ENCODE measurements around the gene GRIK1. TPM values are rescaled to one million over a fixed set of nuclear protein-coding genes. Genes with fewer than 3 reads are reported as not detected.

GRIK1 gene
- total RNA-seq, 2 donors from 2014 or later: not detected

- Mint-ChIP-seq H3K27me3 (no peaks in the 10 kb centered on the region), H3K4me3 (no peak overlapping the region), H3K4me1 (ENCODE audit: low read depth in 2 of 2) (peaks cover 0 to 1% of the 10 kb centered on the region in 2 donors), H3K27ac (no peak overlapping the region), H3K36me3 (peaks cover 3% of the 10 kb centered on the region), H3K9me3 (peaks cover 11% of the 10 kb centered on the region)
- ATAC-seq (no peak), DNase-seq (ENCODE audit: low spot score) (no peak)
These were observed 289.2 kb downstream of the GRIK1 start for GRCh38 chr21:29650523-29651022.

GRCh38 chr21:29649406-29649814, 290.4 kb downstream of the GRIK1 start:
- Mint-ChIP-seq H3K27me3 (no peaks in the 10 kb centered on the region), H3K36me3 (no peaks in the 10 kb centered on the region), H3K4me3 (no peak overlapping the region), H3K4me1 (ENCODE audit: low read depth in 2 of 2) (no peaks in the 10 kb centered on the region), H3K9me3 (peaks cover 6% of the 10 kb centered on the region), H3K27ac (no peak overlapping the region)
- no peak for ATAC-seq
- DNase-seq (ENCODE audit: low spot score): no peak

GRCh38 chr21:29648710-29649240, 291.0 kb downstream of the GRIK1 start:
- ATAC-seq: no peak
- peaks cover 6% of the 10 kb centered on the region for H3K9me3 Mint-ChIP-seq
- no peak for DNase-seq (ENCODE audit: low spot score)
- no peak overlapping the region for H3K4me3 Mint-ChIP-seq
- H3K27ac Mint-ChIP-seq: no peak overlapping the region
- H3K4me1 Mint-ChIP-seq (ENCODE audit: low read depth in 2 of 2): no peaks in the 10 kb centered on the region
- H3K27me3 Mint-ChIP-seq: no peaks in the 10 kb centered on the region
- no peaks in the 10 kb centered on the region for H3K36me3 Mint-ChIP-seq

GRCh38 chr21:29647353-29647781, 292.4 kb downstream of the GRIK1 start:
- DNase-seq (ENCODE audit: low spot score): no peak
- no peak overlapping the region for H3K4me3 Mint-ChIP-seq
- H3K27me3 Mint-ChIP-seq: no peaks in the 10 kb centered on the region
- ATAC-seq: no peak
- no peaks in the 10 kb centered on the region for H3K36me3 Mint-ChIP-seq
- H3K4me1 Mint-ChIP-seq (ENCODE audit: low read depth in 2 of 2): no peaks in the 10 kb centered on the region
- no peak overlapping the region for H3K27ac Mint-ChIP-seq
- peaks cover 6% of the 10 kb centered on the region for H3K9me3 Mint-ChIP-seq

GRCh38 chr21:29645666-29646553, 293.9 kb downstream of the GRIK1 start:
- Mint-ChIP-seq H3K27ac (no peak overlapping the region), H3K36me3 (no peaks in the 10 kb centered on the region), H3K4me1 (ENCODE audit: low read depth in 2 of 2) (no peaks in the 10 kb centered on the region), H3K4me3 (no peak overlapping the region), H3K9me3 (peaks cover 6% of the 10 kb centered on the region), H3K27me3 (no peaks in the 10 kb centered on the region)
- DNase-seq (ENCODE audit: low spot score) (no peak), ATAC-seq (no peak)

GRCh38 chr21:29643289-29643688, 296.5 kb downstream of the GRIK1 start:
- Mint-ChIP-seq H3K36me3 (no peaks in the 10 kb centered on the region), H3K27me3 (no peaks in the 10 kb centered on the region), H3K4me3 (no peak overlapping the region), H3K27ac (no peak overlapping the region), H3K4me1 (ENCODE audit: low read depth in 2 of 2) (no peaks in the 10 kb centered on the region), H3K9me3 (peaks cover 10% of the 10 kb centered on the region)
- DNase-seq (ENCODE audit: low spot score): no peak
- ATAC-seq: no peak

- Mint-ChIP-seq H3K4me1 (ENCODE audit: low read depth in 2 of 2) (no peaks in the 10 kb centered on the region), H3K27me3 (no peaks in the 10 kb centered on the region), H3K36me3 (no peaks in the 10 kb centered on the region), H3K27ac (no peak overlapping the region), H3K9me3 (peaks cover 10% of the 10 kb centered on the region), H3K4me3 (no peak overlapping the region)
- DNase-seq (ENCODE audit: low spot score) (no peak), ATAC-seq (no peak)
These were observed 297.1 kb downstream of the GRIK1 start for GRCh38 chr21:29642551-29643245.

- Mint-ChIP-seq H3K27ac (no peak overlapping the region), H3K9me3 (peaks cover 10% of the 10 kb centered on the region), H3K4me3 (no peak overlapping the region), H3K27me3 (no peaks in the 10 kb centered on the region), H3K4me1 (ENCODE audit: low read depth in 2 of 2) (no peaks in the 10 kb centered on the region), H3K36me3 (no peaks in the 10 kb centered on the region)
- ATAC-seq (no peak), DNase-seq (ENCODE audit: low spot score) (no peak)
These were observed 297.9 kb downstream of the GRIK1 start for GRCh38 chr21:29641635-29642550.

- Mint-ChIP-seq H3K27me3 (no peaks in the 10 kb centered on the region), H3K27ac (no peak overlapping the region), H3K4me3 (no peak overlapping the region), H3K9me3 (peaks cover 7% of the 10 kb centered on the region), H3K4me1 (ENCODE audit: low read depth in 2 of 2) (no peaks in the 10 kb centered on the region), H3K36me3 (no peaks in the 10 kb centered on the region)
- ATAC-seq (no peak), DNase-seq (ENCODE audit: low spot score) (no peak)
These were observed 298.7 kb downstream of the GRIK1 start for GRCh38 chr21:29641001-29641634.

GRCh38 chr21:29640080-29640508, 299.7 kb downstream of the GRIK1 start:
- Mint-ChIP-seq H3K4me3 (no peak overlapping the region), H3K9me3 (peaks cover 13% of the 10 kb centered on the region), H3K27ac (no peak overlapping the region), H3K27me3 (no peaks in the 10 kb centered on the region), H3K4me1 (ENCODE audit: low read depth in 2 of 2) (no peaks in the 10 kb centered on the region), H3K36me3 (no peaks in the 10 kb centered on the region)
- ATAC-seq: no peak
- DNase-seq (ENCODE audit: low spot score): no peak

GRCh38 chr21:29639366-29640079, 300.3 kb downstream of the GRIK1 start:
- no peaks in the 10 kb centered on the region for H3K27me3 Mint-ChIP-seq
- H3K4me1 Mint-ChIP-seq (ENCODE audit: low read depth in 2 of 2): no peaks in the 10 kb centered on the region
- peaks cover 15% of the 10 kb centered on the region for H3K9me3 Mint-ChIP-seq
- no peak overlapping the region for H3K4me3 Mint-ChIP-seq
- no peaks in the 10 kb centered on the region for H3K36me3 Mint-ChIP-seq
- DNase-seq (ENCODE audit: low spot score) (no peak), ATAC-seq (no peak)
- H3K27ac Mint-ChIP-seq: no peak overlapping the region

- ATAC-seq: no peak
- DNase-seq (ENCODE audit: low spot score): no peak
- Mint-ChIP-seq H3K9me3 (peaks cover 15% of the 10 kb centered on the region), H3K36me3 (no peaks in the 10 kb centered on the region), H3K27me3 (no peaks in the 10 kb centered on the region), H3K4me1 (ENCODE audit: low read depth in 2 of 2) (no peaks in the 10 kb centered on the region), H3K27ac (no peak overlapping the region), H3K4me3 (no peak overlapping the region)
These were observed 301.0 kb downstream of the GRIK1 start for GRCh38 chr21:29638761-29639327.
